Activated naive CD4-positive, alpha-beta T cell treated with anti-CD3 and anti-CD28 coated beads, Interleukin-2, amount 10 ng/mL, durations not matched to agents 7 days and 5 days (primary cell): ENCODE measurements around the gene PDHA2.

Experiments used
- CTCF ChIA-PET: fragments of 350-600 bp; sonication (Branson Sonifier 250); formaldehyde crosslinking; loops from one replicate; lab custom pipeline; 2021; ENCODE audit warnings: antibody characterized with exemption; lab: Charles Lee
- DNase-seq: peaks from one replicate; pipeline ENCODE4 v3.0.0-alpha.2; 2020
- H3K27ac Mint-ChIP-seq: one replicate; pipeline ENCODE4 v1.8.0; 2021; ENCODE audit warnings: mild to moderate bottlenecking, moderate library complexity, mixed read lengths
- H3K27me3 Mint-ChIP-seq: one replicate; pipeline ENCODE4 v1.8.0; 2021; ENCODE audit warnings: mild to moderate bottlenecking, mixed read lengths
- H3K36me3 Mint-ChIP-seq: one replicate; pipeline ENCODE4 v1.8.0; 2021; ENCODE audit warnings: mixed read lengths
- H3K4me1 Mint-ChIP-seq: one replicate; pipeline ENCODE4 v1.8.0; 2021; ENCODE audit warnings: mixed read lengths
- H3K4me3 Mint-ChIP-seq: one replicate; pipeline ENCODE4 v1.8.0; 2021; ENCODE audit warnings: mild to moderate bottlenecking, moderate library complexity, mixed read lengths
- H3K9me3 Mint-ChIP-seq: one replicate; pipeline ENCODE4 v1.8.0; 2021; ENCODE audit warnings: mixed read lengths

PDHA2 gene

GRCh38 chr4:95869961-95870500, 30.1 kb downstream of the PDHA2 start:
- Mint-ChIP-seq H3K36me3 (no peaks in the 10 kb centered on the region), H3K27me3 (no peaks in the 10 kb centered on the region), H3K4me3 (no peak overlapping the region), H3K27ac (no peak overlapping the region), H3K9me3 (peaks cover 14% of the 10 kb centered on the region), H3K4me1 (no peaks in the 10 kb centered on the region)
- DNase-seq, result no peak
- CTCF ChIA-PET, result no interaction called here

GRCh38 chr4:95877636-95878035, 37.7 kb downstream of the PDHA2 start:
- no peak for DNase-seq
- CTCF ChIA-PET, result no interaction called here
- H3K36me3 Mint-ChIP-seq, result no peaks in the 10 kb centered on the region

GRCh38 chr4:95887551-95887950, 47.7 kb downstream of the PDHA2 start:
- peaks cover 4% of the 10 kb centered on the region for H3K9me3 Mint-ChIP-seq
- H3K4me1 Mint-ChIP-seq, result no peaks in the 10 kb centered on the region
- CTCF ChIA-PET, result no interaction called here
- no peak overlapping the region for H3K4me3 Mint-ChIP-seq
- DNase-seq, result no peak
- no peaks in the 10 kb centered on the region for H3K36me3 Mint-ChIP-seq
- no peak overlapping the region for H3K27ac Mint-ChIP-seq
- H3K27me3 Mint-ChIP-seq, result no peaks in the 10 kb centered on the region

More at GRCh38 chr4:95877636-95878035, 37.7 kb downstream of the PDHA2 start:
- no peak overlapping the region for H3K27ac Mint-ChIP-seq
- H3K4me1 Mint-ChIP-seq, result no peaks in the 10 kb centered on the region
- no peaks in the 10 kb centered on the region for H3K27me3 Mint-ChIP-seq
- H3K4me3 Mint-ChIP-seq, result no peak overlapping the region
- no peaks in the 10 kb centered on the region for H3K9me3 Mint-ChIP-seq

GRCh38 chr4:95889662-95890061, 49.8 kb downstream of the PDHA2 start:
- H3K27me3 Mint-ChIP-seq, result no peaks in the 10 kb centered on the region
- DNase-seq, result no peak
- no peak overlapping the region for H3K4me3 Mint-ChIP-seq
- no peaks in the 10 kb centered on the region for H3K4me1 Mint-ChIP-seq
- no peaks in the 10 kb centered on the region for H3K36me3 Mint-ChIP-seq
- H3K27ac Mint-ChIP-seq, result no peak overlapping the region
- H3K9me3 Mint-ChIP-seq, result peaks cover 2% of the 10 kb centered on the region
- CTCF ChIA-PET, result no interaction called here
